Astrocyte (in vitro differentiated cells and primary cell): ENCODE data around the gene HPSE2.

Experiments
- EZH2 ChIP-seq: IDR thresholded peaks from 2 replicates; pipeline ENCODE4 v1.6.1; 2012; ENCODE audit warnings: mild to moderate bottlenecking, low read length, inconsistent platforms; ENCODE audit not compliant: insufficient read depth
- TF ChIP-seq, protein P1 (sequence below): IDR thresholded peaks from 2 replicates; pipeline ENCODE4 v1.5.1; 2011; ENCODE audit warnings: low read depth, mild to moderate bottlenecking, inconsistent platforms, low read length, moderate library complexity; ENCODE audit not compliant: insufficient read depth

- TF ChIP-seq, protein P1, sequence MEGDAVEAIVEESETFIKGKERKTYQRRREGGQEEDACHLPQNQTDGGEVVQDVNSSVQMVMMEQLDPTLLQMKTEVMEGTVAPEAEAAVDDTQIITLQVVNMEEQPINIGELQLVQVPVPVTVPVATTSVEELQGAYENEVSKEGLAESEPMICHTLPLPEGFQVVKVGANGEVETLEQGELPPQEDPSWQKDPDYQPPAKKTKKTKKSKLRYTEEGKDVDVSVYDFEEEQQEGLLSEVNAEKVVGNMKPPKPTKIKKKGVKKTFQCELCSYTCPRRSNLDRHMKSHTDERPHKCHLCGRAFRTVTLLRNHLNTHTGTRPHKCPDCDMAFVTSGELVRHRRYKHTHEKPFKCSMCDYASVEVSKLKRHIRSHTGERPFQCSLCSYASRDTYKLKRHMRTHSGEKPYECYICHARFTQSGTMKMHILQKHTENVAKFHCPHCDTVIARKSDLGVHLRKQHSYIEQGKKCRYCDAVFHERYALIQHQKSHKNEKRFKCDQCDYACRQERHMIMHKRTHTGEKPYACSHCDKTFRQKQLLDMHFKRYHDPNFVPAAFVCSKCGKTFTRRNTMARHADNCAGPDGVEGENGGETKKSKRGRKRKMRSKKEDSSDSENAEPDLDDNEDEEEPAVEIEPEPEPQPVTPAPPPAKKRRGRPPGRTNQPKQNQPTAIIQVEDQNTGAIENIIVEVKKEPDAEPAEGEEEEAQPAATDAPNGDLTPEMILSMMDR: no peak
- TF ChIP-seq EZH2: no peak
Measured at GRCh38 chr10:99005254-99005653, 230.4 kb downstream of the HPSE2 start.
